ENCODE data around the gene UBQLN3. TPM values are rescaled to one million over a fixed set of nuclear protein-coding genes. Genes with fewer than 3 reads are reported as not detected.

Gene UBQLN3
- total RNA-seq, 1 donor from 2014 or later, result 0.14 TPM

DNA sequence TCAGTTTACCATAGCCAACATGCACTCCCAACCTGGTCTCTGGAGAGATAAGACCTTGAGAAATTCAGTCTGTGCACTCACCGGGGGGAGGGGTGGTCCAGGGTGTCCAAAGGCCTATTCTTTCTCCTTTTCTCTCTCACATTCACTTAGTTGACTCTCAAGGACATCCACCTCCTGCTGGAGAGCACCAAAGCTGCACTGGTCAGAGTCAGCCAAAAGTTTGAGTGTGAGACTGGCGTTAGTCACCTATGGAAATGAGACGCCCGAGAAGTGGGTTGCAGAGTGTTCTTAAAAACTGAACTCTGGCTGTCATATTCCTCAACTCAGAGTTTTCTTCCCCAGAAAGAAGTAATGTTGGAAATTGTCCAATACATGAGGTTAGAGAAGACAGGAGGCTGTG lies 11.8 kb upstream of the UBQLN3 start:
- no peak for DNase-seq
- Histone ChIP-seq H3K4me1 (no peaks in the 10 kb centered on the region), H3K36me3 (no peaks in the 10 kb centered on the region), H3K9me3 (replicated peaks) (no peaks in the 10 kb centered on the region), H3K27me3 (ENCODE audit: low read depth) (no peaks in the 10 kb centered on the region), H3K4me3 (no peak overlapping the region), H3K27ac (replicated peaks) (no peak overlapping the region)
- TF ChIP-seq, protein P1, sequence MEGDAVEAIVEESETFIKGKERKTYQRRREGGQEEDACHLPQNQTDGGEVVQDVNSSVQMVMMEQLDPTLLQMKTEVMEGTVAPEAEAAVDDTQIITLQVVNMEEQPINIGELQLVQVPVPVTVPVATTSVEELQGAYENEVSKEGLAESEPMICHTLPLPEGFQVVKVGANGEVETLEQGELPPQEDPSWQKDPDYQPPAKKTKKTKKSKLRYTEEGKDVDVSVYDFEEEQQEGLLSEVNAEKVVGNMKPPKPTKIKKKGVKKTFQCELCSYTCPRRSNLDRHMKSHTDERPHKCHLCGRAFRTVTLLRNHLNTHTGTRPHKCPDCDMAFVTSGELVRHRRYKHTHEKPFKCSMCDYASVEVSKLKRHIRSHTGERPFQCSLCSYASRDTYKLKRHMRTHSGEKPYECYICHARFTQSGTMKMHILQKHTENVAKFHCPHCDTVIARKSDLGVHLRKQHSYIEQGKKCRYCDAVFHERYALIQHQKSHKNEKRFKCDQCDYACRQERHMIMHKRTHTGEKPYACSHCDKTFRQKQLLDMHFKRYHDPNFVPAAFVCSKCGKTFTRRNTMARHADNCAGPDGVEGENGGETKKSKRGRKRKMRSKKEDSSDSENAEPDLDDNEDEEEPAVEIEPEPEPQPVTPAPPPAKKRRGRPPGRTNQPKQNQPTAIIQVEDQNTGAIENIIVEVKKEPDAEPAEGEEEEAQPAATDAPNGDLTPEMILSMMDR (IDR thresholded peaks at IDR 0.05; ENCODE audit: borderline replicate concordance), result no peak
- intact Hi-C loops (cut with micrococcal nuclease), result no loop called here

DNA sequence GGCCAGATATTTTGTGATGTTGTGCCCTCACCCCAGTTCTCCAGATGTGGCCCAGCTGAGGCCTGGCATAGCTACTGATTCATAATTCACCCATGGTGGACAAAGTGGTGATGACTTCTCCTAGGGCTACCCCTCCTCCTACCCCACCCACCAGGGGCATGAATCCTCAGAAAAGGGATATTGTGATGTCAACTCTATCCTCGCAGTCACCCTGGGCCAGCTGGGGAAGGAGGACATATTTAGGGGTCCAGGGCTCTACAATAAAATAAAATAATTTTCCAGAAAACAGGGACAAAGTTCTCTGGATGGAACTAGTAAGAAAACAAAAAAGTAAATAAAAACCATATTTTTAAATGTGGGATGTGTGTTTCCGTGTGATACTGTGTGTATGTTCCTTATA lies 6.8 kb upstream of the UBQLN3 start, which contains the start of gene UBQLNL:
UBQLNL (minus strand) TSS at position 101 of the 400 bp plus-strand sequence. CDS start 258 bp downstream, outside the sequence.
- intact Hi-C loops (cut with micrococcal nuclease), result no loop called here
- H3K27me3 ChIP-seq (ENCODE audit: low read depth), result no peaks in the 10 kb centered on the region
- DNase-seq, result no peak
- no peaks in the 10 kb centered on the region for H3K4me1 ChIP-seq
- H3K4me3 ChIP-seq, result no peak within 1 kb of the TSS
- H3K9me3 ChIP-seq (replicated peaks), result no peaks in the 10 kb centered on the region
- TF ChIP-seq, protein P1 (IDR thresholded peaks at IDR 0.05; ENCODE audit: borderline replicate concordance), result no peak
- no peaks in the 10 kb centered on the region for H3K36me3 ChIP-seq
- H3K27ac ChIP-seq (replicated peaks), result no peak within 1 kb of the TSS

DNA sequence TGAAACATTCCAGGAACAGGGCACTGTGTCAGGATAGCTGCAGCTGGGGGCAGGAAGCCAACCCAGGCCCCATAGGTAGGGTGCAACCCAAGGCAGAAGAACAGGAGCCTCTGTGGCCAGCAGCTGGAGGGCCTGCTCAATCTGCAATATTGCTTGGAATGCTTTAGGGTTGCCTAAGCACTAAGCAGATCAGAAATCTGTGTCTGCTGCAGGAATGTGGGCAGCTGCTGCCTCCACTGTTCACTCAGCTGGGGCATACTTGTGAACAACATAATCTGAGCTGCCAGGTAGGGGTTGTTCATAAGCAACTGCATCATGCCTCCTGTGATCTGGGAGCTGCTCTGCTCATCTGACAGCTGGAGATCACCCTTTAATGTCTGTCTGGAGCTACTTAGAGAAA lies 5.1 kb upstream of the UBQLN3 start:
- no peaks in the 10 kb centered on the region for H3K9me3 ChIP-seq (replicated peaks)
- no peaks in the 10 kb centered on the region for H3K27me3 ChIP-seq (ENCODE audit: low read depth)
- DNase-seq, result no peak
- H3K27ac ChIP-seq (replicated peaks), result no peak overlapping the region
- intact Hi-C loops (cut with micrococcal nuclease), result no loop called here
- H3K4me3 ChIP-seq, result no peak overlapping the region
- TF ChIP-seq, protein P1 (IDR thresholded peaks at IDR 0.05; ENCODE audit: borderline replicate concordance), result no peak
- H3K4me1 ChIP-seq, result no peaks in the 10 kb centered on the region
- H3K36me3 ChIP-seq, result no peaks in the 10 kb centered on the region

DNA sequence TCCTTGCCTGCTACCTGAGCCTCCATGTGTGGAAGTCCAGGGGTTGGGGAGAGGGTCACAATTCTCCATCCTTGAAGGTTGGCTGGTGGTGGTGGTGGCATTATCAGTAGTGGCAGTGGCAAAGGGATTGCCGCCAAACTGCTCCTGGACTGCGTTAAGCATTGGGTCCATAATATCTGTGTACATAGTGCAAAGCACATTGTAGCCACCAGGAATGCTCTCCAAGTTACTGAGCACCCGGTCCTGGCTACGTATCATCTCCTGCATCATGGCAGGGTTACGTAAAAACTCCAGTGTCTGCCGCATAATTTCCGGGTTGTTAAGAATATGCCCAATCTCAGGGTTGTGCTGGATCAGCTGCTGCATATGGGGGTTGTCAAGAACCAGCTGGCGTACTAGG lies 1.2 kb downstream of the UBQLN3 start:
- Histone ChIP-seq H3K4me1 (no peaks in the 10 kb centered on the region), H3K4me3 (no peak overlapping the region), H3K9me3 (replicated peaks) (no peaks in the 10 kb centered on the region), H3K27ac (replicated peaks) (no peak overlapping the region), H3K27me3 (ENCODE audit: low read depth) (peaks cover 5% of the 10 kb centered on the region), H3K36me3 (no peaks in the 10 kb centered on the region)
- intact Hi-C loops (cut with micrococcal nuclease), result no loop called here
- TF ChIP-seq, protein P1 (IDR thresholded peaks at IDR 0.05; ENCODE audit: borderline replicate concordance), result no peak
- DNase-seq, result no peak

DNA sequence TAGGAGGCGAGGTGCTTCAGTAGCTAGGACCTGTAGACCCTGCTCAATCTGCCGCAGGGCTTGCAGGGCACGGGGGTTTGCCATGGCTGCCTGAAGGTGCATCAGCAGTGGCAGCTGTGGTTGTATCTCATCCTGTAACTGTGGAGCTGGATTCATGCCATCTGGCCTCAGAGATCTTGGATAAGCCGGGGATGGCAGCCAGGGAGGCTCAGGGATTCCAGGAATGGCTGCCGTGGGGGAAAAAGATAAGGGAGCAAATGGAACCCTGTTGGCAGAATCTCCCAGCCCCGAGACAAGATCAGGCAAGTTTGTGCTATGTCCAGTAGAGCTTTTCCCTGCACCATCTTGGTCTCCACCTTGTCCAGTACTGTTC lies 1.8 kb downstream of the UBQLN3 start:
- TF ChIP-seq, protein P1 (IDR thresholded peaks at IDR 0.05; ENCODE audit: borderline replicate concordance), result no peak
- DNase-seq, result no peak
- H3K4me1 ChIP-seq, result no peaks in the 10 kb centered on the region
- no peak overlapping the region for H3K4me3 ChIP-seq
- intact Hi-C loops (cut with micrococcal nuclease), result no loop called here
- no peak overlapping the region for H3K27ac ChIP-seq (replicated peaks)
- no peaks in the 10 kb centered on the region for H3K9me3 ChIP-seq (replicated peaks)
- no peaks in the 10 kb centered on the region for H3K36me3 ChIP-seq
- H3K27me3 ChIP-seq (ENCODE audit: low read depth), result peaks cover 5% of the 10 kb centered on the region

All from left ventricle myocardium inferior (tissue), 1 donor.